ENCODE data around the gene MAP4K4.
"Not testable (repeated sequence)": the region's sequence is repeated elsewhere in the genome, so short reads cannot be mapped to it uniquely, and the experiment has no call there.

The MAP4K4 gene

GRCh38 chr2:101744832-101745231, 47.3 kb downstream of the MAP4K4 start:
- no peak for DNase-seq

GRCh38 chr2:101745711-101746694, 48.5 kb downstream of the MAP4K4 start:
- DNase-seq = no peak

GRCh38 chr2:101748000-101748399, 50.5 kb downstream of the MAP4K4 start:
- DNase-seq = no peak

GRCh38 chr2:101748462-101748861, 51.0 kb downstream of the MAP4K4 start:
- not testable (repeated sequence) for DNase-seq

- no peak for DNase-seq
These were observed 53.2 kb downstream of the MAP4K4 start for GRCh38 chr2:101750688-101751087.

DNA sequence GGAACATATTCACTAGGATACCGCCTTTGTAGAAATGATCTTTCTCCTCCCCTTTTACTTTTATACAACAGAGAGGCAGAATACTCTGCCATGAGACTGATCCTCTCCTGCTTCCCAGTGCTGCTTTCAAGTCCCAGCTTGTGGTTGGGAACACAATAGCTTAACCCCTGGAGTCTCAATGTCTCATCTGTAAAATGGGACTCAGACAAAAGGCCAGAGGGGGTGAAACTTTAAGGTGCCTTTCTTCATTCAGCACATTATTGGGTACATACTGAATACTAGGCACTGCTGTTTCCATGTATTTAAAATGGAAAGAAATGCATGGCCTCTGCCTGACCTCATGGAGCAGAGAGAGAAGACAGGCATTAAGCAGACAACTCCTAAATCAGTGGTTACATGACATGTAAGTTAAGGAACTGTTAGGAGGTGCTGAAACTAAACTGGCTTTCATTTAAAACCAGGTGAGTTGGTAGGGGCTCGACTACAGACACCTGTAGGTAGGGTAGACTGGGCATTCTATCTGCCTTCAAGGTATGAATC, 53.8 kb downstream of the MAP4K4 start:
- DNase-seq = no peak

DNA sequence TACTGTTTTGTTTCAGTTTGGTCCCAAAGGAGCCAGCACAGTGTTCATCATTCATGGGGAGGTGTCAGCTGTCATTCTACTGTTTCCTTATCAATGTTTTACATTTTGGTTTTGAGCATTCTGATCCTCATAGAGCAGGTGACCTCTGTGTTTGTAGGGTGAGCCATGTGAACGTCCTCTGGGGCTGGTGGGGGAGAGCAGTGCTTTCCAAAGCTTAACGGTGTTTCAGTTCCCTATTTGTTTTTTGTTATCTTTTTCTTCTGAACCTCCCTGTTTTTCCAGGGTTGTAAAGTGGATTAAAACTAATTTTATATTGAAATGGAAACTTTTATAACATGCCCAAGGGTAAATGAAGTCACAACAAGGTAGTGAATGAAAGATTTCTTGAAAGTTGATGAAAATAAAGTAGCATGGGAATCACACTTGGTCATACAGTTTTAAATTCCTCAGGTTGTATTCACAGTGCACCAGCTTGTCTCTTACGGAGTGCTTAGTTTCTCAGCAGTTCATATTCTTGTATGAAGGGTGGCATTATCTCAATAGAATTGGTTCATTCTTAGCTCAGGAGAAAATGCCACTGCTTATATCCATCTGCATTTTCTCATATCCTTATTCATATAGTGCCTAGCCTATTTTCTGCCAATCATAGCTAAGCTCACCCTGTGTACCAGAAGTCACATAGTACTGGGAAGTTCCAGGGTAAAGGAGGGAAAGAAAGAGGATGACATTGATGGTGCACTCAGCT, 54.5 kb downstream of the MAP4K4 start:
- DNase-seq = no peak

DNA sequence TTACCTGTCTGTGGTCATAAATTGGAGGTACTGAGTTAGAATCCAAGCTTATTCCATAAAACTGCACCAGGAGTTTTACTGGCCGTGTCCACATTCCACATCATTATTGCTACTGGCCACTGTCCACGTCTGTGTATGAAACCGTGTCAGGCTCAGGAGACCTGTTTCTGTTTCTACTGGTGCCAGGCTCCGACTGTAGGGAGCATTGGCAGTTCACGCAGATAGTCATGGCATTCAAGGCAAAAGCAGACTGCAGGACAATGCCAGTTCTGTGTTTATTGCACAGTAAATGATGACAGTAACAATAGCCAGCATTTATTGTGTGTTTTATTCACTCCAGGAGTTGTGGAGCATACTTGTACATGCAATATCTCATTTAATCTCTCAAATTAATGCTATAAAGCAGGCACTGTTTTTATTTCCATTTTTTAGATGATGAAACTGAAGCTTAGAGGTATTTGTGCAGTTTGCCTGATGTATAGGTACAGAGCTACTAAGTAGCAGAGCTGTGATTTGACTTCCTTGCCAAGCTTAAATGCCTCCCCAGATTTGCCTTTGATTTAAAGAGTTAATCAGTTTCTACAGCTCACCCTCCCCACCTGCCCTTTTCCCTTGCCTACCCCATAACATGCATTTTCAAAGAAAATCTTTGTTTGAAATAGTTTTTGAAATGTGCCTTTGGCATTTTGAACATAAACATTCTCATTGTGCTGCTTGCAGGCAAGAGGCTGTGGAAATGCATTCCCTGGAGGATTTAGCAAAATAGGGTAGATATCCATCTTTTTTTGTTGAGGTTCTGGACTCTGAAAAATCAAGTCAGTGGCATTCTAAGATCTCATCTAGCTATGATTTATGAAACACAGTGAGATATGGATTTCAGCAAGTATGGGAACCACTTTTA, 55.5 kb downstream of the MAP4K4 start:
- DNase-seq = no peak

DNA sequence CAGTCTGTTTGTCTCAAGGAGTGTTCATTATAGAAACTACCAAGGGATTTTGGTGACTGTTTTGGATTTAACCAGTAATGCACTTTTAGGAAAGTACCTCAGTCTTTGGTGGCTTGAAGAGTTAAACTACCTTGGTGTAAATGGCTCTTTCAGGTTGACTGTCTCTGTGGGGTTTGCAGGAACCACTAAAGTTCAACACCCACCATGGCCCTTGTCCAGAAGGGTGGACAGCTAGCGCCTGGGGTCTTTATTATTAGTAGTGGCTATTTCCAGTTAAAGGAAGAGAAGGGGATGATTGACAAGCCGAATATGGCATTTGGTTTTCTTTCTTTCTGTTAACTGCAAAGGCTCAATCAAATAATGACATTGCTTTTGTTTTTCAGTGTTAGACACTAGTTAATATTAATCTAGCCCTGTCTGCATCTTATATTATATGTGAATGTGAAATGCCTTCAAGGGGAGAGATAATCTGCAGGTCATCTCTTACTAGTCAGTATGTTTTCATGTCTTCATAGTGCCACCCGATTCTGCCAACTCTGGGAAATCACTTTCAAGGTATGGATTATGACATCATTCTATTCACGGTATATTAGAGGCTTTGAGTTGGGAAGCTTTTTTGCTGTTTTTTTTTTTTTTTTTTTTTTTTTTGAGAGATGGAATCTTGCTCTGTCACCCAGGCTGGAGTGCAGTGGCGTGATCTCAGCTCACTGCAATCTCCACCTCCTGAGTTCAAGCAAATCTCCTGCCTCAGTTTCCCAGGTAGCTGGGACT, 56.4 kb downstream of the MAP4K4 start:
- DNase-seq = no peak

DNA sequence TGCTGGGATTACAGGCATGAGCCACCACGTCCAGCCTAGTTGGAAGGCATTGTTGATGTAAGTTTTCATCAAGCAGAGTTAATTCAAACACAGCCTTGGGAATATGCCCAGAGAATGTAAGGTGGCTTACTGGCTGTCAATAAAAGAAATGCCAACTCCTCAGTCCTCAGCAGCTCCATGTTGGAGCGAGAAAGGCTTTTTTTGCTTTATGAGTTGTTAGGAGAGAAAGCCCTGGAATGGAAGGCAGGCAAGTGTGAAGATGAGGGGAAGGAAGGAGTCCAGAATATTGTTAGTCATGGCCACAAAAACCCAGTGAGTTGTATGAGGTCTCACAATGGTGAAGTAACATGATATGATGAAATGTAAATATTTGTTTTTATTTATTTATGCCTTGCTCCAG, 57.1 kb downstream of the MAP4K4 start:
- peak; percentile 5 for DNase-seq

- DNase-seq = no peak
These were observed 58.8 kb downstream of the MAP4K4 start for GRCh38 chr2:101756266-101756665.

- no peak for DNase-seq
These were observed 60.5 kb downstream of the MAP4K4 start for GRCh38 chr2:101758001-101758400.

- no peak for DNase-seq
These were observed 61.7 kb downstream of the MAP4K4 start for GRCh38 chr2:101759162-101759561.

DNA sequence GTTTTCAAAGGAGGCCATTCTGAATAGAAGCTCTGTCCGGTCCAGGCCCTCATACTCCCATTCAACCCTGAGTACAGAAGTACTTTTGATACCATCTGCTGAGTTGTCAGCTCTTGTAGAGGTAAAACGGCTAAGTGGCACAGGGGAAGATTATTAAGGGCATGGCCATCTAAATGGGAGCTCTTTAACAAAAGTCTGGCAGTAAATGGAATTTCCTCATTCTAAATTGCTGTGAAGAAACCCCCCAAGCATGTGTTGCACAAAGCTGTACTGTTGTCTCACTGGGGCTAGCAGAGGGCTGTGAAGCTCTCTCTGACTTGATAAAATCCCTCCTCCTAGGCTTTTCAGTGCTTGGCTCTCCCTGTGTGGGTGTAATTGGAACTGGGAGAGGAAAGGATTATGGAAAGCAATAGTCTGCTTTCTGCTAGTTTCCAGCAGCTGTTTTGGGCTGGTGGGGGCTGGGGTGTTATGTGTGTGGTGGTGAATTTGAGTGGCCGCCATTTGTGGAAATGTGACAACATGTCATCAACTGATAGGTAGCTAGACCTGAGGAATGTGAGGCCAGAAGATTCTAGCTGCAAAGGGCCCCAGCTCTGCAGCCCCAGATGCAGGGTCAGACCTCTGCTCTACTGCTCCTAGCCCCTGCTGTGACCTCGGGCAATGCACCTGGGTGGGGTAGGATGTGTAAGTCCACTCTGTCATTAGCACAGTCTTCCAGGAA, 65.1 kb downstream of the MAP4K4 start:
- no peak for DNase-seq

GRCh38 chr2:101763496-101764333, 66.2 kb downstream of the MAP4K4 start:
- no peak for DNase-seq

- no peak for DNase-seq
These were observed 68.8 kb downstream of the MAP4K4 start for GRCh38 chr2:101766337-101766736.

DNA sequence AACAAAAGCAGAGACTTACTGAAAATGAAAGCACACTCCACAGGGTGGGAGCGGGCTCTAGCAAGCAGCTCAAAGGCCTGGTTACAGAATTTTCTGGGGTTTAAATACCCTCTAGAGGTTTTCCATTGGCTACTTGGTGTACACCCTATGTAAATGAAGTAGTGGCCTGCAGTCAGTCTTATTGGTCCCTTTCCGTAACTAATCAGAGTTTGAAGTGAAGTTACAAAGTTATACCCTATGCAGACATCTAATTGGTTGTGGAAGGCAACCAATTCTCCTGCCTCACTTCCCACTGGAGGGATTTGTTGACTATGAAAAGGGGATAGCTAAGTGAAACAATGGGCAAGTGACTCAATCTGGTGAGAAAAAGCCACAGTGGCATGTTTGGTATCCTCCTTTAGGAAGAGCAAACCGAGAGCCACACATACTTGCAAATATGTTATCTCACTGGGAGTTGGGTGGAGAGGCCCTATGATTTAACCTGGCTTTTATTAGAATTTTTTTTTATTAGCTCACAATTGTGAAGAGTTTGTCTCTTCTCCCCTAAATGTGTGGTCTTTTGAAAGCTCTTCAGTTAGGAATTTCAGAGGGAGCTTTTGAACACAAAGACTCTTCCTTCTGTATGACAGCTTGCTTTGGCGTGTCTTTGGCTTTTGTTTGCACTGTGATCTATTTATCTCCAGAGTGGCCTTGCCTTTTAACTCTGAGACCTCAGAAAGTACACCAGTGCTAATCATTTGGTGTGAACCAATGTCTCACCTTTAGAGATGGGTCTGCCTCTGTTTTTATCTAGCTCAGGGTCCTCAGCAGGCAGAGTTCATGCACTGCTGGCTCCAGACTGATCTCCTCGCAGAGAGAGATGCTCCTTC, 69.6 kb downstream of the MAP4K4 start:
- DNase-seq = peak; percentile 17

- DNase-seq = no peak
These were observed 71.2 kb downstream of the MAP4K4 start for GRCh38 chr2:101768556-101769220.

All from NCI-H146 (cell line).